Measurements from ENCODE around the gene TRIB2. TPM values are rescaled to one million over a fixed set of nuclear protein-coding genes. Genes with fewer than 3 reads are reported as not detected.

Gene TRIB2
- total RNA-seq, 2 experiments from 2014 or later, result 4.9 to 5.3 TPM

DNA sequence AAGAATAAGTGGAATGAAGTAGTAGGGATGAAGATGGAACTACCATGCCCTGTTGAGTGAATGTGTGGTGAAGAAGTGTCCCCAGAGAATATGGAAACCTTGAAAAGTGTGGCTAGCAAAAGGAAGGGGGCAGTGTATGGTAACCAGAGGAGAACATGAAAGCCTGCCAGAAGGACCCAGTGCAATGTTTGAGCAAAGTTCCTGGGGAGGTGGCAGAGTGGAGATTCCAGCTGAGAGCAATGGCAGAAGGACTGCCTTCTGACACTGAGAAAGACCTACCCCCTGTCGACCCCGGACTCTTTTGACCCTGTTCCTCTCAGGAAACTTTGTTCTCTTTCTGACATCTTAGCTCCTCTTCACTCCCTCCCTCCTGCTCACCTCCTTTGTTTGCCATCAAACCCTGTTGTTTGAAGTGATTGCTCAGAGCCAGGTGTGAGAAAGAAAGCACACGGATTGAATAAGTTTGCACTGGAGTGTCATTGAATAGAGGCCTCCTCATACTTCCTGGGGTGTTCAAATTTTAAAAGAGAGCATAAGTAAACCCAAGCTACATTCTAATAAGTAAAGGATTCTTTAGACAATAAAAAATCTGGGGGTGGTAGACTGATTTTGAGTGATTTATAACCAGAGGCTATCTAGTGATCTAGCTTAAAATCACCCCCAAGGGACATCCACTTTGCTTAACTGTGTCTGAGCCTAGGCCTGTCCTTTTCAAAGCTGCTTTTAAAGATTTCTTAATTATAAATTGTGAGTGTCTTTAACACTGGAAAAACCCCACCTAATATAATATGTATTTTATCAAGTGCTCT, 57.1 kb downstream of the TRIB2 start:
- H3K4me3 Mint-ChIP-seq, result no peak overlapping the region
- ChIA-PET CTCF (interaction anchor here (1.0 kb wide), 1 partner anchor 234 kb away, joined by 3 read pairs; no protein-coding TSS in a partner anchor), POLR2A (no interaction called here)
- no peaks in the 10 kb centered on the region for H3K36me3 Mint-ChIP-seq
- H3K27ac Mint-ChIP-seq, result no peak overlapping the region
- H3K4me1 Mint-ChIP-seq (ENCODE audit: low read depth), result no peaks in the 10 kb centered on the region
- DNase-seq, result no peak
- peaks cover 8% of the 10 kb centered on the region for H3K27me3 Mint-ChIP-seq
- no peaks in the 10 kb centered on the region for H3K9me3 Mint-ChIP-seq
- intact Hi-C loops (cut with micrococcal nuclease), result no loop called here

GRCh38 chr2:12774395-12774727, 57.6 kb downstream of the TRIB2 start:
- Mint-ChIP-seq H3K36me3 (no peaks in the 10 kb centered on the region), H3K9me3 (no peaks in the 10 kb centered on the region), H3K27me3 (peaks cover 8% of the 10 kb centered on the region), H3K4me1 (ENCODE audit: low read depth) (no peaks in the 10 kb centered on the region), H3K4me3 (no peak overlapping the region), H3K27ac (no peak overlapping the region)
- ChIA-PET CTCF (interaction anchor here (1.0 kb wide), 2 partner anchors 157 to 234 kb away, joined by 3 read pairs; no protein-coding TSS in a partner anchor), POLR2A (no interaction called here)
- intact Hi-C loops (cut with micrococcal nuclease), result no loop called here
- DNase-seq, result no peak

- no peaks in the 10 kb centered on the region for H3K27me3 Mint-ChIP-seq
- no peak overlapping the region for H3K27ac Mint-ChIP-seq
- H3K36me3 Mint-ChIP-seq, result no peaks in the 10 kb centered on the region
- DNase-seq, result no peak
- H3K4me3 Mint-ChIP-seq, result no peak overlapping the region
- ChIA-PET CTCF (no interaction called here), POLR2A (no interaction called here)
- H3K4me1 Mint-ChIP-seq (ENCODE audit: low read depth), result peaks cover 4% of the 10 kb centered on the region
- intact Hi-C loops (cut with micrococcal nuclease), result no loop called here
- H3K9me3 Mint-ChIP-seq, result no peaks in the 10 kb centered on the region
Observed at GRCh38 chr2:12776521-12776961, 59.8 kb downstream of the TRIB2 start.

- ChIA-PET POLR2A (no interaction called here), CTCF (no interaction called here)
- DNase-seq, result no peak
- Mint-ChIP-seq H3K27ac (no peak overlapping the region), H3K27me3 (no peaks in the 10 kb centered on the region), H3K9me3 (no peaks in the 10 kb centered on the region), H3K4me3 (no peak overlapping the region), H3K4me1 (ENCODE audit: low read depth) (peaks cover 4% of the 10 kb centered on the region), H3K36me3 (no peaks in the 10 kb centered on the region)
- intact Hi-C loops (cut with micrococcal nuclease), result no loop called here
Observed at GRCh38 chr2:12778369-12778768, 61.6 kb downstream of the TRIB2 start.

DNA sequence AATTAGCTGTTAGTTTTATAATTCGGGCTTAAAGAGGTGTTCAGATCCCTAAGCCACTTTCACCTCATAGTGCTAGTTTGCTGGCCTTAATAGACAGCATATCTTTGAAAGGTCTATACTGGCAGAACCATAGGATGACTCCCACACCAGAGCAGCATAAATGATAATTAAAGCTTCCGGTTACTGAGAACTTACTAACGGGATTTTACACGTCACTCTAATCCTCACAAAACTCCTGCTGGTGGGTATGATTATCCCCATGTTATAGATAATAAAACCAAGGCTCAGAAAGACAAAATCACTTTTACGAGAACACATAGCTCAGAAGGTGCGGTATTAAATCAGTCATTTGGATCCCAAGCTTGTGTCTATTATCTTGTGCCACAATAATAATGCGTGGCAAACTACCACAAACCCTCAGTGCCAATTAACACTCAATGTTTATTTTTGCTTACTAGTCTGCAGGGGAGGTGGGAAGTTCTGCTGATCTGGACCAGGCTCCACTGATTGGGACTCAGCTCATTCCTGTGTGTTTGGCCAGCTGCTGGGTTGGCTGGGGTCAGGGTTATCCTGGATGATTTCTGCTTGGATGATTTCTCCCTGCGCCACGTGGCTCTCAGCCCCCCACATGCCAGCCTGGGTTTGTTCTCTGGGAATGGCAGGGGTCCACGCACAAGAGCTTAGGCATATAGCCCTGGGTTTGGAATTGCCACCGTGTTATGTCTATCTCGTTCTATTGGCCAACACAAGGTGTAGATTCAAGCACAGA, 62.3 kb downstream of the TRIB2 start:
- Mint-ChIP-seq H3K9me3 (no peaks in the 10 kb centered on the region), H3K36me3 (no peaks in the 10 kb centered on the region), H3K4me1 (ENCODE audit: low read depth) (peaks cover 4% of the 10 kb centered on the region), H3K27ac (no peak overlapping the region), H3K27me3 (no peaks in the 10 kb centered on the region), H3K4me3 (no peak overlapping the region)
- POLR2A ChIA-PET, result interaction anchor here (1.1 kb wide), 1 partner anchor 34 kb away, joined by 3 read pairs; no protein-coding TSS in a partner anchor
- intact Hi-C loops (cut with micrococcal nuclease), result no loop called here
- DNase-seq, result no peak
- CTCF ChIA-PET, result interaction anchor here (1.1 kb wide), 1 partner anchor 13 kb away, joined by 3 read pairs; no protein-coding TSS in a partner anchor

DNA sequence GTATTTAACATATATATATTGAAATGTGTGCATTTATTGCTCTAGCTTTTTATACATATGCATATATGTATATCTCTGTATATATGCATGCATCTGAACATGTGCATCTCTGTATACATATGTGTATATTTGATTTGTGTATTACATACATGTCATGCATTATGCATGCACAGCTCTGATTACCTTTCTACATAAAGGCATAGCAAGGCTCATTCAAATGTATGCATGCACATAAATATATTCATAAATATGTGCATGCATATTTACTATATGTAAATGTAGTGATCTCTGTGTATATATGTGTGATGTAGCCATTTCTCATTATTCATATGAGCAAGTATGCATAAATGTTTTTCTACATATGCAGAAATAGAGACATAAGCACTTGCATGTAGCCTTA, 64.6 kb downstream of the TRIB2 start:
- no peaks in the 10 kb centered on the region for H3K27me3 Mint-ChIP-seq
- no peak overlapping the region for H3K27ac Mint-ChIP-seq
- peaks cover 4% of the 10 kb centered on the region for H3K4me1 Mint-ChIP-seq (ENCODE audit: low read depth)
- peaks cover 3% of the 10 kb centered on the region for H3K9me3 Mint-ChIP-seq
- no peak for DNase-seq
- ChIA-PET CTCF (no interaction called here), POLR2A (no interaction called here)
- H3K4me3 Mint-ChIP-seq, result no peak overlapping the region
- intact Hi-C loops (cut with micrococcal nuclease), result no loop called here
- peaks cover 2% of the 10 kb centered on the region for H3K36me3 Mint-ChIP-seq

GRCh38 chr2:12787891-12788801, 71.4 kb downstream of the TRIB2 start:
- intact Hi-C loops (cut with micrococcal nuclease), result no loop called here
- Mint-ChIP-seq H3K4me1 (ENCODE audit: low read depth) (no peaks in the 10 kb centered on the region), H3K4me3 (no peak overlapping the region), H3K36me3 (peaks cover 2% of the 10 kb centered on the region), H3K27ac (no peak overlapping the region), H3K27me3 (no peaks in the 10 kb centered on the region), H3K9me3 (peaks cover 6% of the 10 kb centered on the region)
- ChIA-PET POLR2A (no interaction called here), CTCF (no interaction called here)
- no peak for DNase-seq

DNA sequence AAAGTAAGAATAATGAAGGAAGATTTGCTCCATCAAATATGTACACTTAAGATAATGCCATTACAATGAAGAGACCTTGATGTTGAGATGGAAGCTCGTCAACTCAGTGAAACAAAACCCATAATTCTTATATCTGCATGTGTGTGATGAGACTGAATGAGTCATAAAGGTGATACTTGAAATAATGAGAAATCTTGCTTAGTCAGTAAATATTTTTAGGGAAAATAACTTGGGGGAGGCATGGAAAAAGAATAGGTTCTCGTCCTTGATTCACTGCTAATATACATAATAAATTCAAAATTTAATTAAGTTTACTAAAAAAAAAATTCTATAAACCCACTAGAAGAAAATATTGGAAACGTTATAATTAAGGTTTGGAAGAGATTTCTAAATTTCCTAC, 75.2 kb downstream of the TRIB2 start:
- CTCF ChIA-PET, result interaction anchor here (1.2 kb wide), 1 partner anchor 140 kb away, joined by 4 read pairs; no protein-coding TSS in a partner anchor
- no peaks in the 10 kb centered on the region for H3K27me3 Mint-ChIP-seq

More for the DNA sequence above, 75.2 kb downstream of the TRIB2 start:
- Mint-ChIP-seq H3K27ac (no peak overlapping the region), H3K4me3 (no peak overlapping the region), H3K36me3 (no peaks in the 10 kb centered on the region), H3K4me1 (ENCODE audit: low read depth) (no peaks in the 10 kb centered on the region), H3K9me3 (peaks cover 3% of the 10 kb centered on the region)
- intact Hi-C loops (cut with micrococcal nuclease), result no loop called here
- no peak for DNase-seq
- POLR2A ChIA-PET, result no interaction called here

Small RNAs within 50 kb of the gene (microRNA-seq; reads per million reads assigned to microRNA genes)
- not detected for gene MIR3125 (ENCODE audit: borderline microRNAs expressed, borderline number of aligned reads, borderline replicate concordance)

Data from activated CD4-positive, alpha-beta memory T cell treated with anti-CD3 and anti-CD28 coated beads for 36 hours (primary cell).